ENCODE results near the gene KCMF1.

Gene KCMF1

GRCh38 chr2:84996909-84997308 lies 25.9 kb downstream of the KCMF1 start:
- in situ Hi-C loops (cut with MboI; ENCODE audit: low pct_unique_long_range_greater_than_20kb, low sequenced_read_pairs, unreplicated experiment): no loop called here

GRCh38 chr2:84999553-84999955 lies 28.6 kb downstream of the KCMF1 start:
- in situ Hi-C loops (cut with MboI; ENCODE audit: low pct_unique_long_range_greater_than_20kb, low sequenced_read_pairs, unreplicated experiment): no loop called here
- TF ChIP-seq, protein P1, sequence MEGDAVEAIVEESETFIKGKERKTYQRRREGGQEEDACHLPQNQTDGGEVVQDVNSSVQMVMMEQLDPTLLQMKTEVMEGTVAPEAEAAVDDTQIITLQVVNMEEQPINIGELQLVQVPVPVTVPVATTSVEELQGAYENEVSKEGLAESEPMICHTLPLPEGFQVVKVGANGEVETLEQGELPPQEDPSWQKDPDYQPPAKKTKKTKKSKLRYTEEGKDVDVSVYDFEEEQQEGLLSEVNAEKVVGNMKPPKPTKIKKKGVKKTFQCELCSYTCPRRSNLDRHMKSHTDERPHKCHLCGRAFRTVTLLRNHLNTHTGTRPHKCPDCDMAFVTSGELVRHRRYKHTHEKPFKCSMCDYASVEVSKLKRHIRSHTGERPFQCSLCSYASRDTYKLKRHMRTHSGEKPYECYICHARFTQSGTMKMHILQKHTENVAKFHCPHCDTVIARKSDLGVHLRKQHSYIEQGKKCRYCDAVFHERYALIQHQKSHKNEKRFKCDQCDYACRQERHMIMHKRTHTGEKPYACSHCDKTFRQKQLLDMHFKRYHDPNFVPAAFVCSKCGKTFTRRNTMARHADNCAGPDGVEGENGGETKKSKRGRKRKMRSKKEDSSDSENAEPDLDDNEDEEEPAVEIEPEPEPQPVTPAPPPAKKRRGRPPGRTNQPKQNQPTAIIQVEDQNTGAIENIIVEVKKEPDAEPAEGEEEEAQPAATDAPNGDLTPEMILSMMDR (IDR thresholded peaks at IDR 0.05; ENCODE audit: extremely low read depth, insufficient read depth, missing control alignments): no peak
- DNase-seq (ENCODE audit: low spot score): no peak

More at GRCh38 chr2:84996909-84997308, 25.9 kb downstream of the KCMF1 start:
- no peak for DNase-seq (ENCODE audit: low spot score)
- TF ChIP-seq, protein P1 (IDR thresholded peaks at IDR 0.05; ENCODE audit: extremely low read depth, insufficient read depth, missing control alignments): no peak

GRCh38 chr2:85001595-85001994 lies 30.6 kb downstream of the KCMF1 start:
- TF ChIP-seq, protein P1 (IDR thresholded peaks at IDR 0.05; ENCODE audit: extremely low read depth, insufficient read depth, missing control alignments): no peak
- no peak for DNase-seq (ENCODE audit: low spot score)
- in situ Hi-C loops (cut with MboI; ENCODE audit: low pct_unique_long_range_greater_than_20kb, low sequenced_read_pairs, unreplicated experiment): no loop called here

DNA sequence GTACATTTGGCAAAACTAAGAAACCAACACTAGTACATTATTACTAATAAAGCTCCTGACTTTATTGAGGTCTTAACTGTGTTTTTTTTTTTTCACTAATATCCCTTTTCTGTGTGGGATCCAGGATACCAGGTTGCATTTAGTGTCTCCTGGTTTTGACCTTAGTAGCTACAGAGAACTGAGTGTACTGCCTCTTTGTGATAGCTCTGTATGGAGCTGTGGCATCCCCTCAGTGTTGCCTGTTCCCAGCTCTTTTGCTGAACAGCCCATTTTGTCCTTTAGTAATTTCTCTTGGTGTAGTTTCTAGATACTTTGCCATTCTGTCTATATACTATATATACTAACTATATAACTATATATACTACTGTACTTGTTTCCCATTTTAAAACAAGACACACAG lies 31.6 kb downstream of the KCMF1 start:
- TF ChIP-seq, protein P1 (IDR thresholded peaks at IDR 0.05; ENCODE audit: extremely low read depth, insufficient read depth, missing control alignments): no peak
- in situ Hi-C loops (cut with MboI; ENCODE audit: low pct_unique_long_range_greater_than_20kb, low sequenced_read_pairs, unreplicated experiment): no loop called here
- no peak for DNase-seq (ENCODE audit: low spot score)

GRCh38 chr2:85008252-85008651 lies 37.3 kb downstream of the KCMF1 start:
- in situ Hi-C loops (cut with MboI; ENCODE audit: low pct_unique_long_range_greater_than_20kb, low sequenced_read_pairs, unreplicated experiment): no loop called here
- no peak for DNase-seq (ENCODE audit: low spot score)
- TF ChIP-seq, protein P1 (IDR thresholded peaks at IDR 0.05; ENCODE audit: extremely low read depth, insufficient read depth, missing control alignments): no peak

DNA sequence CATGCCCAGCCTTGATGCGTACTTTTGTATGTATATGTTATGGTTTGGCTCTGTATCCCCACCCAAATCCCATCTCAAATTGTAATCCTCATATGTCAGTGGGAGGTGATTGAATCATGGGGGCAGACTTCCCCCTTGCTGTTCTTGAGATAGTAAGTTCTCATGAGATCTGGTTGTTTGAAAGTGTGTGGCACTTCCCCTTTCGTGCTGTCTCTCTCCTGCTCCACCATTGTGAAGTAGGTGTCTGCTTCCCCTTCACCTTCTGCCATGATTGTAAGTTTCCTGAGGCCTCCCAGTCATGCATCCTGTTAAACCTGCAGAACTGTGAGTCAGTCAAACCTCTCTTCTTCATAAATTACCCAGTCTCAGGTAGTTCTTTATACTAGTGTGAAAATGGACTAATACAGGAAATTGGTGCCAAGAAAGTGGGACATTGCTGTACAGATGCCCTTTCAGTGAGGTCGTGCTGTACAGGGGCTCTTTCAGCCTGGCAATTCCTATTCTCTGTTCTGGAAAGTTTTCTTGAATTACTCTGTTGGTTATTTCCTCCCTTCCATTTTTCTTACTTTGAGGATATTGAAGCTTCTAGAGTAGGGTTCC lies 38.2 kb downstream of the KCMF1 start:
- in situ Hi-C loops (cut with MboI; ENCODE audit: low pct_unique_long_range_greater_than_20kb, low sequenced_read_pairs, unreplicated experiment): no loop called here
- no peak for DNase-seq (ENCODE audit: low spot score)
- TF ChIP-seq, protein P1 (IDR thresholded peaks at IDR 0.05; ENCODE audit: extremely low read depth, insufficient read depth, missing control alignments): no peak

Measured in GM13977 (cell line).